ENCODE measurements around the gene NT5M. TPM values are rescaled to one million over a fixed set of nuclear protein-coding genes. Genes with fewer than 3 reads are reported as not detected.

The NT5M gene
- polyA plus RNA-seq, 3 donors: 4.0 to 6.6 (median 6.5) TPM

DNA sequence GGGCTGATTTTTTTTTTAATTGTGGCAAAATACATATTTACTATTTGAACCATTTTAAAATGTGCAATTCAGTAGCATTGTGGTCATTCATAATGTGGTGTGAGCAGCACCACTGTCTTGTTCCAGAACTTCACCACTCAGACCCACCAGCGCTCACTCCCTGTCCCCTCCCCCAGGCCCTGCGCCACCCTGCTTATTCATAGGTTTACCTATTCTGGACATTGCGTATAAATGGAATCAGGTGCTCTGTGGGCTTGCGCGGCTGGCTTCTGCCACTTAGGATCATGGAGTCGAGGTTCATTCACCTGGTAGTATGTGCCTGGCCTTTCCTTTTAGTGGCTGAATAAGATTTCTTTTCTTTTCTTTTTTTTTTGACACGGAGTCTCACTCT, 59.4 kb downstream of the NT5M start:
- DNase-seq (ENCODE audit: extremely low read depth in 1 of 11, low read depth in 9 of 11, low spot score in 4 of 11): no peak

DNA sequence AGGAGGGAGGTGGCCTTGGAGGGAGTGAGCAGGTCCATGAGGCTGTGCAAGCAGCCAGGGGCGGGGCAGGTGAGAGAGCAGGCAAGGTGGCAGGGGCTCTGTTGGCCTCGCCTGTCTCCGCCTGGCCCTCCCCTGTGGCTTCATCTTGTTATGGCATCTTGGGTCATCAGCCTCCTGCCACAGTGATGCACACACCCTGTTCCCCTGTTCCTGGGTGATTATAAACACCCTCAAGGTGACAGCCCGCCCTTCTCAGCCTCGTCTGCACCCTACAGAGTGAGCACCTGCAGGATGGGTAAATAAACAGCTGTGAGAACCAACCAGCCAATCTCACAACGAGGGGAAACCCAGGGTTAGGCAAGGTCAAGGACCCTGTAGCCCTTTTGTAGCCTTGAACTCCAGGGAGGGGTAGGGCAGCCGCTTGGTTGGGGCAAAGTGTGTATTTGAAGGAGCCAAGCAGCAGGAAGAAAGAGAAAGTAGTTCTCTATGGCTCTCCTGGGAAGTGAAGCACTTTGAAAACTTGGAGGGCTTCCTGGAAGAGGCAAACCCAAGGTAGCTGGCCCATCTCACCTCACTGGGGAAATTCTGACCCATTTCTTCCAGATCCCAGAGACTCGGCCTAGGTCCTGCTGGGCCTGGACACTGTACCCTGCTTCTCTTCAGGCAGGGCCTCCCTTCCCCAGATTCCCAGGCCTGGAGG, 60.6 kb downstream of the NT5M start:
- no peak for DNase-seq (ENCODE audit: extremely low read depth in 1 of 11, low read depth in 9 of 11, low spot score in 4 of 11)

DNA sequence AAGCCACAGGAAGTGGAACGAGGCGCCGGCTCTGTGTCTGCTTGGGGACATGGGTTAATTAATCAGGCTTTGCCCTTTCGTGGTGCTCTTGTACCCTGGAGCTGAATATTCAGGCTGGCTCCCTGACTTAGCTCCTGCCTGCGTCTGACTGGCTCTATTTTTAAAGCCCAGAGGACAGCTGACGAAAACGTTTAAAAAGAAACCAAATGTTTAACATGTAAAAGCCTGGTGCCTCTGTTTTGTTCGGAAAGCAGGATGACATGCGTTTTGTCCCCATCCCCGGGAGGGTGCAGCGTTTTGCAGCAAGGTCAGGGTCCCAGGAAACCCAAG, 61.1 kb downstream of the NT5M start:
- DNase-seq (ENCODE audit: extremely low read depth in 1 of 11, low read depth in 9 of 11, low spot score in 4 of 11): no peak

DNA sequence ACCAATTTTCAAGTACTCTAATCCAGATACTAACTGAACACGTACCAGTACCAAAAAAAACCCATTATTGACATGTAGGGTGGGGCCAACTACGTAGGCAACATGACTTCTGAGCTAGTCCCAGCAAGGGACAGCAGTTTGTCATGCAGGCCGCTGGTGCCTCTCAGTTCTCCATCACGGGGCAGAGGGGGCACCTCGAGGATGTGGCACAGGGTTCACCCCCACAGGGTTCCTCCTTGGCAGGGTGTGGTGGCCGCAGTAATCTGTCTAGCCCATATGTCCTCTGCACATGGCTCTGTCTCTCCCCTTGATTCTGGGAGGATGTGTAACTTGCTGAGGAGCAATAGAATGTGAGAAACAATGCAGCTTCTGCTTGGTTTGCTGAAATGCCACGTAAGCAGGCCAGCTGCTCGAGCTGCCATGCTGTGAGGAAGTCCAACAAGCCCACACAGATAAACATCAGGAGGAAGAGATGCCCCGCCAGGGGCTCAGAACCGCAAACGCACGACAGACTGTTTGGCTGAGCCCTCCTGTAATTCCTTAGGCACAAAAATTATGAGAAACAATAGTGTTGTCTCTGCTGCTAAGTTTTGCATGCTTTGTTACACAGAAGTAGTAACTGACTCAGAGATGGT, 62.4 kb downstream of the NT5M start:
- no peak for DNase-seq (ENCODE audit: extremely low read depth in 1 of 11, low read depth in 9 of 11, low spot score in 4 of 11)

DNA sequence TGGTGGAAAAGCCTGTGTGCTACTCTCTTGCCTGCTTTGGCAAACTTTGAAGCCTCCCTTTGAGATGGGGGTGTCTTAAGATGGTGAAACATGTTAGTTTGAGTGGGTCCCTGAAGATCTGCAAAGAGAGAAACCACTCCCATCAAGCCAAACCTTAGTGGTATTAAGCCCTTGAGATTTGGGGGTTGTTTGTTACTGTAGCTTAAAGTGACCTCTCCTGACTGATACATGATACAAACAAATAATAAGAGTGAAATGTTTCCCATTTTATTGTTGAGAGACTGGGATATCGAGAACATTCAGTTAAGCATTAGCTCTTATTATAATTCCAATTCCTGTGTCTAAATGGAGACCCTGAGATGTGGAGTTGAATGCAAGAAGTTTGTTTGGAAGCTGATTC, 63.1 kb downstream of the NT5M start:
- DNase-seq (ENCODE audit: extremely low read depth in 1 of 11, low read depth in 9 of 11, low spot score in 4 of 11): no peak

DNA sequence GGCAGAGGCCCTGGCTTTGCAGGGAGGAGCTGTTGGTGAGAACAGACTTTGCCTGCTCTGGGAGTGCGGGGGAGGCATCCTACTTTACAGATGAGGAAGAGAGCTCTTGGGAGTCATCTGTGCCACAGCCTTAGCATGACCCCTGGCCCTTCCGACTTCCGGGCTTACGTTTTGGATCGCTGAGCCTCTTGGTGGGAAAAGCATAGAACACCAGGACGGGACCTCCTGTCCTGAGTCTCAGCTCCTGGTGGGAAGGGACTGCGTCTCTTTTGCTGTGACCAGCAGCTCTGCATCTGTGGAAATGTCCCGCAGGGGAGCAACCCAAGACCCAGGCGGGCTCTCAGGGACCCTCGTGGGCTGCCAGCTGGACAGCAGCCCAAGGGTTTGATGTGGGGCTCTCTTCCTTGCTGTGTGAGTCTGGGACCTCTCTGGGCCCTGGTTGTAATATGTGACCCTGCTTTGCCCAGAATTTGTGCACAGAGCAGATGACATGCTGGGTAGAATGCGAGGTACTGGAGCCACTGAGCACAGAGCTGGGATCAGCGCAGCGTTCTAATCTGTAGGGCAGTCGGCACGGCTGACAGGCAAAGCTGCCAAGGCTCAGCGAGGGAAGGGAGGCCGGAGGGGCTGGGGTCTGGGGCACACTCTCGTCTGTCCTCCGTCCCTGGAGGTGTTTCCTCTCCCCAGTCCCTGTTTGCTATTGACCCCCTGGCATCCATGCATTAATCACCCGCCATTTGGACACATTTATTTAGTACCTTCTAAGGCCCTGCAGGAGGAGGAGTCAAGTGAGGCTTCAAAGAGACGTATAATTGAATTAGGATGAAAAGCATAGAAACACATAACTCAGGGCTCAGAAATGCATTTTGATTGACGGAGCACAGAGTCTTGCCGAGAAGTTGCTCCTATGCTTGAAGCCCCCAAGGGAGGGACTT, 64.0 kb downstream of the NT5M start:
- DNase-seq (ENCODE audit: extremely low read depth in 1 of 11, low read depth in 9 of 11, low spot score in 4 of 11): no peak

DNA sequence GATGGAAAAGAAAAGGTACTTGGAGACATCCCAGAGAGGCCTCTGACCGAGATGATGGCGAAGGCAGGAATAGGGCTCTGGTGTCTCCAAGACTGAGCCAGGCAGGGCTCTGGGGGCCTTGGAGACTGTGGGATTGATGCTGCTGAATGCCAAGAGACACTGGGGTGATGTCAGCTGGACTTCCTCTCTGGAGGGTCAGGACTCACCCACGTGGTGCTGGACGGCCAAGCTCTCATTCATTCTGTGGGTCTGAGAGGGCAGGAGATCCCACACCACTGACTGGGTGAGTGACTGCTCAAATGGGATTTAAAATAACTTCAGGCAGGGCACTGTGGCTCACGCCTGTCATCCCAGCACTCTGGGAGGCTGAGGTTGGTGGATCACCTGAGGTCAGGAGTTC, 64.8 kb downstream of the NT5M start:
- no peak for DNase-seq (ENCODE audit: extremely low read depth in 1 of 11, low read depth in 9 of 11, low spot score in 4 of 11)

DNA sequence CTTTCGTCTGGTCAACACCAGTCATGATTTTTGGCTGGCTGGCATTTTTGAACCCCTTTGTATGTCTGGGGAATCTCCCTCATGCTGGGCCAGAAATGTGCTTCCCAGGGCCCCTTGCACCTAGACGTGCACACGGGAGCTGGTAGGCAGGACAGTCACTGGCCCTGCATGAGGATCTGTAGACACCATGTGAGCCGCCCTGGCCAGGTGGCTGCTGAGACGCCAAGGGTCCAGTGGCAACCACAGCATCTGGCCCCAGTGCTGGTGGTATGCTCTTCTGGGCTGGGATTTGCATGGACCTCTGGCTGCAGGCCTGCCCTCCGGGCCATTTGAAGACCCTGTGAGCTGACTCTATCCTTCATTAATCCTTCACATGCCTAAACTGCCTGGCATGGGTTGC, 67.5 kb downstream of the NT5M start:
- no peak for DNase-seq (ENCODE audit: extremely low read depth in 1 of 11, low read depth in 9 of 11, low spot score in 4 of 11)

DNA sequence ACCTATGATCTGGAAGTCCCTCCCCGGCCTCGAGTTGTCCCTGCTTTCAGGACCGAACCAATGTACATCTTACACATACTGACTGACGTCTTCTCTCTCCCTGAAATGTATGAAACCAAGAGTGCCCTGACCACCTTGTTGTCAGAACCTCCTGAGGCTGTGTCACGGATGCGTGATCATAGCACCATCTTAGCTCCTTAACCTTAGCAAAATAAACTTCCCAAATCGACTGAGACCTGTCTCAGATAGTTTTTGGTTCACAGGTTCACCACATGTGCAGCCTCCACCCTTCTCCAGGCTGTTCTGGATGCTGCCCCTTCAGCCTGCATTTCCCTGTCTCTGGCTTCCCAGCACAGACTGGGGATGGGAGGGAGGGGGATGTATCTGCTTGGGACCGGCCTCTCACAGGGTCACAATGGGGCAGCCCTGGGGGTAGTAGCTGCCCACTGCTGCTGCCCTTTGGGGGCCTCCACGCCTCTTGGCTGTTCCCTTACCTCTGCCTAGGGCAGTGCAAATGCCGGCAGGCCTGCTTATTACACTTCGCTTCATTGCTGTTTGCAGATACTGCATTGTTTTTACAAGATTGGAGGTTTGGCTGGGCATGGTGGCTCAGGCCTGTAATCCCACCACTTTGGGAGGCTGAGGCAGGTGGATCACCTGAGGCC, 69.8 kb downstream of the NT5M start:
- no peak for DNase-seq (ENCODE audit: extremely low read depth in 1 of 11, low read depth in 9 of 11, low spot score in 4 of 11)

DNA sequence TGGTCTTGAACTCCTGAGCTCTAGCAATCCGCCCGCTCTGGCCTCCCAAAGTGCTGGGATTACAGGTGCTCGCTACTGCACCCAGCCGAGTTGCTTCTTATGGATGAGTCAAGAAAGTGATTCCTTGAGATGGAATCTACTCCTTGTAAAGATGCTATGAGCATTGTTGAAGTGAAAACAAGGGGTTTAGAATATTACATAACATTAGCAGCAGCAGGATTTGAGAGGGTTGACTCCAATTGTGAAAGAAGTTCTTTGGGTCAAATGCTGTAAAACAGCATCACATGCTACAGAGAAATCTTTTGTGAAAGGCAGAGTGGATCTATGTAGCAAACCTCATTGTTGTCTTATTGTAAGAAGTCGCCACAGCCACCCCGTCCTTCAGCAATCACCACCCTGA, 72.7 kb downstream of the NT5M start:
- DNase-seq (ENCODE audit: extremely low read depth in 1 of 11, low read depth in 9 of 11, low spot score in 4 of 11): no peak

DNA sequence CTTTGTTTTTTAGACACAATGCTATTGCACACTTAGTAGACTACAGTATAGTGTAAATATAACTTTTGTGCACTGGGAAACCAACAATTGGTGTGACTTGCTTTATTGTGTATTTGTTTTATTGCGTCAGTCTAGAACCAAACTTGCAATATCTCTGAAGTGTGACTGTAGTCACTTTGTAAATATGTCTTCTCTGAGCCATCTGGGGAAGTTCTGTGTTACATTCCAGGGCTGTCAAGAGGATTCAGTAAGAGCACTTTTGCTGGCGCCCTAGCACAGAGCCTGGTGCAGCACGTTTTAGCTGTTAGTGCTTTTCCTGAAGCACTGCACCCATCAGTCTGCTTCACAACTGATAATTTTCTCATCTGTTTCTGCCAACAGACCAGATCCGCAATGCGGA, 73.2 kb downstream of the NT5M start:
- DNase-seq (ENCODE audit: extremely low read depth in 1 of 11, low read depth in 9 of 11, low spot score in 4 of 11): no peak

DNA sequence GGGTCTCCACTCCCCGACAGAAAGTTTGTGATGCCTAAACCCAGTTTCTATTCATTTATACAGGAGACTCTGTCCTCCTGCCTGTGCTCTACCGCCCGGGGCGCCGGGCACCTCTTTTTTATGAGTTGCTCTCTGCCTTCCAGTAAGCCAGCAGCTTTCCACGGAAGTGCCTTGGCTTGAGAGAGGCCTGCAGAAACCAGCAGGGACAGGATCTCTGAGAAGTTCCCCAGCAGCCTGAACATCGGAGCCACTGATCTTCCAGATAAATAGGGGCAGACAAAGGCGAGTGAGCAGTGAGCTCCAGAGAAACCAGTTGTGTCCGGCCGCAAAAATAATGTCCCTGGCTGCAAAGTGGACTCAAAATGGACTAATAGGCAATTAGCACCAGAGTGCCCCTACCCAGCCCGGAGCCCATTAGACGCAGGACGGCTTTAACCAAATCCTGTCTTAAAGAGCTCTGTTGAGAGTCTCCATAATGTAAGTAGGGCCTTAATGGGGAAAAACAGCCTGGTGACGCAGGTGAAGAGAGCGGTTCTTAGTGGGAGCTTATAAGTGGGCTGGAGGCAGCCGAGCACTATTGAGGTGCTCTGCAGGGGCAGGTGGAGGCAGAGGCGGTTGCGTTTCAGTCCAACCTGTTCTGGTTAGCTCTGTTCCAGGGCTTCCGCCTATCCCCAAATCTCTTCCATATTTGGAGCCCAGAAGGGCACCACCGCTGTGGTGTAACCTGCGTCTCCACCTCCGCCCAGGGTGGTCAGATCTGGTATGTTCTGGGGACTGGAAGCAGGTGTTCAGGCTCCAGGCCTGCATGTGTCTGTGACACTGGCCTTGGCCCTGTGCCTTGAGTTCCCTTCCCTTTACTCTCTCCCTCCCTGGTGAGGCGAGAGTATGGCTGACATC, 74.1 kb downstream of the NT5M start:
- DNase-seq (ENCODE audit: extremely low read depth in 1 of 11, low read depth in 9 of 11, low spot score in 4 of 11): no peak

DNA sequence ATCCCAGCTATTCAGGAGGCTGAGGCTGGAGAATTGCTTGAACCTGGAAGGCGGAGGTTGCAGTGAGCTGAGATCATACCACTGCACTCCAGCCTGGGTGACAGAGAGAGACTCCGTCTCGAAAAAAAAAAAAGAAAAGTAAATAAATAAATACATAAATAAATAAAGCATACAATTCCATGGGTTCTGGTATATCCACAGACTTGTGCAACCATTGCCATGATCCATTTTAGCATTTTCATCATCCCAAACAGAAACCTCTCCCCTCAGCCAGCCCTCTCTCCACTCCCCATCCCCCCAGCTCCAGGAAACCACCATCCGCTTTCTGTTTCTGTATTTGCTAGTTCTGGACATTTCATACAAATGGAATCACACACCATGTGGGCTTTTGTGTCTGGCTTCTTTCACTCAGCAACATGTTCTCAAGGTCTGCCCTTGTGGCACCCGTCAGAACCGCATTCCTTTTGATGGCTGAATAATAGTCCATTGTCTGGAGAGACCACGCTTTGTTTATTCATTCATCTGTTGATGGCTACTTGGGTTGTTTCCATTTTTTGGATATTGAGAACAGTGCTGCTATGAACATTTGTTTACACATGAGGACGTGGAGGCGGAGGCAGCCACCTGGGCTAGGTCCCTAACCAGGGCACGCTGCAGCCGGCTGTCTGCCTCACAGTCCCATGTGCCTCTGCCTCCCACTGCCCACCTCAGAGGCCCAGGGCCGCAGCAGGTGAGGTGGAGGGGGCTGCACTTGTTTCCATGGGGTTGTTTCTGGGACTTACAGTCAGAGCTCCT, 76.2 kb downstream of the NT5M start:
- DNase-seq (ENCODE audit: extremely low read depth in 1 of 11, low read depth in 9 of 11, low spot score in 4 of 11): no peak

DNA sequence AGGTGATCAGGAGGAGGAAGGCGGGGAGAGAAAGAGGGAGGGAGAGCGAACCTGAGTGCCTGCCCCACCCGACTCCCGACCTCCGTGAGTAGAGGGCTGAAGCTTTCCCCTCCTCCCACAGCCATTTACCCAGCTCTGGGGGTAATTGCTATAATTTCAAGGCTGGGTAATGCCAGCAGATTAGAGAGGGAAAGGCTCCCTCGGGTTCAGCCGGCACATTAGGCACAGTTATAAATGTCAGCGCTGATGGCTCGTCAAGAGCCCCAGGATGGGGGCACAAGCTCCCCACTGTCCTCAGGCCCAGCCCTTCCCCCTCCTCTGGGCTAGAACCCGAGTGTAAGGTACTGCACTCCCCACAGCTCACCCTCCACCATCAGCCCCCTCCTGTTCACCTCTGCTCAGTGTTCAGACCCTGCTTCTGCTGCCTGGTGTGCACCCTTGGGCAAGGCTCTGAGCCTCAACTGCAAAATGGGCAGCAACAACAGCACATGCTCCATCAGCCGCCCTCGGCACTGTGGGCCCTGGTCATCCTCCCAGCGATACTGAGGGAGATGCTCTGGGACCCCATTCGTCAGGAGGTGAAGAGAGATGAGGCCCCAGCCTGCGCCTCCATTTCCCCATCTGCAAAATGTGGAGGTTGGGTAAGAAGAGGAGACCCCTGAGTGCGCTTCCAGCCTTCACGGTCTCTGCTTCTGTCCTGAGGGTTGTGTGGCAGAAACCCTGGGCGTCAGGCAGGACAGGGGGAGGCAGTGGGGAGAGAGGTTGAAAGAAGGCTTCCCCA, 77.2 kb downstream of the NT5M start:
- DNase-seq (ENCODE audit: extremely low read depth in 1 of 11, low read depth in 9 of 11, low spot score in 4 of 11): no peak

DNA sequence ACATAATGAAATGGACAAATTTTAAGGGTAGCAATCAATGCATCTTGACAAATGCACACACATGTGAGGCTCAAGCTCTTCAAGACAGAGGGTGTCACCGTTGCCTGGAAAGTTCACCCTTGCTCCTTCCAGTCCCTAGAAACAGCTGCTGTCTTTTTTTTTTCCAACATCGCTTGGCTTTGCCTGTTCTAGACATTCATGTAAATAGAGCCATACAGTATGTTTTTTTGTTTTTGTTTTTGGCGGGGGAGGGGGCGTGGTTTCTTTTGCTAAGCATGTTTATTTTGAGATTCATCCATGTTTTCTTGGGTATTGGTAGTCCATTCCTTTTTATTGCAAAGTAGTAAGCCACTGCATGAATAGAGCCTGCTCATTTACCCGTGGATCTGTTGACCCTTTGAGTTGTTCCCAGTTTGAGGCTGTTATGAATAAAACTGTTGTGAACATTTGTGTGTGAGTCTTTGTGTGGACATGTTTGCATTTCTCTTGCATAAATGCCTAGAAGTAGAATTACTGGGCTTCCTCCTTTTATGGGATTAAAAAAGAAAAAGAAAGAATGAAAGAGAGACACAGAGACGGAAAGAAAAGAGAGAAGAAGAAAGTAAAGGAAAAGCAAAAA, 78.4 kb downstream of the NT5M start:
- peak in 1 of 11 donors; percentile 24 for DNase-seq (ENCODE audit: extremely low read depth in 1 of 11, low read depth in 9 of 11, low spot score in 4 of 11)

DNA sequence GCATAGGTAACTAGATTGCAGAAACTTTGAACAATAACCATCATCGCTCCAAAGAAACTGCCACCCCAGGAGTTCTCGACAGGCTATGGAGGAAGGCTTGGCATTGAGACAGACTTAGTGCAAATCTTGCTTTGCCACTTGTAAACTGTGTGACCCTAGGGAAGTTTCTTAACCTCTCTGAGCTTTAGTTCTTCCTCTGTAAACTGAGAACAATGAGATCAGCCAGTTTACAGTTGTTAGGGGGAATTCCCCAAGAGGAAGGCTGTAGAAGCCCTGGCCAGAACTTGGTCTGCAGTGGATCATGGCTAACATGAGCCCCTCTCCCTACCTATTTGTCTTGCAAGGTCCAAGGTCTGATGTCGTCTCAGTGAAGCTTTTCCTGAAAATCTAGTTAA, 78.9 kb downstream of the NT5M start:
- no peak for DNase-seq (ENCODE audit: extremely low read depth in 1 of 11, low read depth in 9 of 11, low spot score in 4 of 11)

DNA sequence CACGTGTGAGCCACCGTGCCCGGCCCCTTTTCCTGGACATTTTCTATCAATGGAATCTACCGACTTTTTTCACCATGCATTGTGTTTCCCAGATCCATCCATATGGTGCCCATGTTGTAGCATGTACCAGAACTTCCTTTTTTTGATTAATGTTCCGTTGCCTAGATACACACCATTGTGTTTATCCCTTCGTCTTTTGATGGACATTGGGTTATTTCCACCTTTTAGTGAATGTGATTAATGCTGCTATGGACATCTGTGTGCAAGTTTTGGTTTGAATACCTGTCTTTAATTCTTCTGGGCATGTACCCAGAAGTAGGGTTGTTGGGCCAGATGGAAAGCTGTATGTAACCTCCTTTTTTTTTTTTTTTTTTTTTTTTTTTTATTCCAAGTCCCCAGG, 79.8 kb downstream of the NT5M start:
- no peak for DNase-seq (ENCODE audit: extremely low read depth in 1 of 11, low read depth in 9 of 11, low spot score in 4 of 11)

Data from renal cortex interstitium (tissue), 11 donors.